Right lobe of liver (tissue), 4 donors: ENCODE data around the gene FLII.

Experiments
- POLR2A ChIP-seq: fragments of 450-650 bp; IDR thresholded peaks from one replicate; pipeline ENCODE4 v1.6.1; 2017; ENCODE audit warnings: antibody characterized with exemption, mild to moderate bottlenecking
- TF ChIP-seq, protein P1 (sequence below), 4 donors: fragments of 200-600 bp in 3 of 4; fragments of 450-650 bp in 1 of 4; IDR thresholded peaks; one replicate each; pipeline versions ENCODE4 v1.5.1 to v1.8.0; 2016 to 2022; ENCODE audit warnings: antibody characterized with exemption in 4 of 4, mild to moderate bottlenecking in 2 of 4
- donor health status: DM: no; HTN: no; CAD: no.
- donor health status: DM: no; HTN: no; CAD: no.
- donor health status: DM: no; HTN: yes; CAD: no.

DNA sequence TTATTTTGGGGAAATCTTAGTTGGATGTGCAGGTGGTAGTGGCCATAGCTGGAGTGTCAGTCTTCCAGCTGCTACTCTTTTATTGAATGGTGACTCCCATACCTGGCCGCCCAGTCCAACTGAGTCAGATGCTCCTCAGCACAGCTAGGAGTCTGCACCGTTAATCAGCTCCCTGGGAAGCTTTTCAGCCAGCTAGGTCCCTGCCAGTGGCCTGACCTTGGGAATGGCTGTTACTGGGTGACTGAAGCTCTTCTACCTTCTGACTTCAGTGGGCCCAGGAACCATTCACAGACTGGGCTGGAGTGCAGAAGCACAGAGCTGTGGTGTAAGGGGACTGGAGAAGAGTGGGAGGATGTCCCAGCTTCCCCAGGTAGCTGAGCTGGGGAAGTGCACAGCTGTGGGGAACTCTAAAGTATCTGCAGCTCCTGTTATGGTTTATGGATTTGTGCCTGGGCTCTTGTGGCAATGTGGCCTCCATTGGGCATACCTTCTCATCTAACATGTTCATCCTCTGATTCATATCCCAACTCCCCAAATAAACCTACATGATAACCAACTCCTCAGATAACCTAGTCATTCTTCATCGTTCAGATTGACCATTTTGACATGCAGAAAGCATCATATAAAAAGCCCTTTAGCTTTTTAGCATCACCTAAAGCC is 60.9 kb downstream of the FLII start:
- TF ChIP-seq, protein P1, sequence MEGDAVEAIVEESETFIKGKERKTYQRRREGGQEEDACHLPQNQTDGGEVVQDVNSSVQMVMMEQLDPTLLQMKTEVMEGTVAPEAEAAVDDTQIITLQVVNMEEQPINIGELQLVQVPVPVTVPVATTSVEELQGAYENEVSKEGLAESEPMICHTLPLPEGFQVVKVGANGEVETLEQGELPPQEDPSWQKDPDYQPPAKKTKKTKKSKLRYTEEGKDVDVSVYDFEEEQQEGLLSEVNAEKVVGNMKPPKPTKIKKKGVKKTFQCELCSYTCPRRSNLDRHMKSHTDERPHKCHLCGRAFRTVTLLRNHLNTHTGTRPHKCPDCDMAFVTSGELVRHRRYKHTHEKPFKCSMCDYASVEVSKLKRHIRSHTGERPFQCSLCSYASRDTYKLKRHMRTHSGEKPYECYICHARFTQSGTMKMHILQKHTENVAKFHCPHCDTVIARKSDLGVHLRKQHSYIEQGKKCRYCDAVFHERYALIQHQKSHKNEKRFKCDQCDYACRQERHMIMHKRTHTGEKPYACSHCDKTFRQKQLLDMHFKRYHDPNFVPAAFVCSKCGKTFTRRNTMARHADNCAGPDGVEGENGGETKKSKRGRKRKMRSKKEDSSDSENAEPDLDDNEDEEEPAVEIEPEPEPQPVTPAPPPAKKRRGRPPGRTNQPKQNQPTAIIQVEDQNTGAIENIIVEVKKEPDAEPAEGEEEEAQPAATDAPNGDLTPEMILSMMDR (IDR thresholded peaks at IDR 0.05), result no peak
- TF ChIP-seq POLR2A, result no peak
